Liver (tissue), 9 donors: Measurements from ENCODE around the gene SGCD. TPM values are rescaled to one million over a fixed set of nuclear protein-coding genes. Genes with fewer than 3 reads are reported as not detected.

Source experiments
- DNase-seq: peaks from one replicate; pipeline ENCODE4 v3.0.0-alpha.2; 2017; ENCODE audit warnings: low spot score
- H3K27ac ChIP-seq, 2 donors: one replicate each; pipeline ENCODE4 v1.7.0; 2013; ENCODE audit warnings: inconsistent platforms in 2 of 2, low read length in 2 of 2, control low read depth in 1 of 2, low read depth in 1 of 2, mild to moderate bottlenecking in 1 of 2
- H3K27me3 ChIP-seq, 4 donors: one replicate each; pipeline versions ENCODE4 v1.6.1 to v1.7.0; 2013; ENCODE audit warnings: low read length in 3 of 4, inconsistent platforms in 1 of 4, mild to moderate bottlenecking in 1 of 4, moderate library complexity in 1 of 4; ENCODE audit not compliant: control insufficient read depth in 4 of 4, insufficient read depth in 4 of 4
- H3K36me3 ChIP-seq, 4 donors: one replicate each; pipeline versions ENCODE4 v1.6.1 to v1.7.0; 2013; ENCODE audit warnings: low read length in 3 of 4, mild to moderate bottlenecking in 3 of 4, low read depth in 1 of 4, moderate library complexity in 1 of 4; ENCODE audit not compliant: control insufficient read depth in 4 of 4, insufficient read depth in 3 of 4
- H3K4me1 ChIP-seq, 4 donors: one replicate each; pipeline versions ENCODE4 v1.6.1 to v1.7.0; 2013; ENCODE audit warnings: low read length in 3 of 4, mild to moderate bottlenecking in 3 of 4, moderate library complexity in 1 of 4; ENCODE audit not compliant: control insufficient read depth in 4 of 4, insufficient read depth in 4 of 4
- H3K4me3 ChIP-seq, 3 donors: one replicate each; pipeline versions ENCODE4 v1.6.1 to v1.7.0; 2013; ENCODE audit warnings: low read length in 3 of 3, control low read depth in 1 of 3, low read depth in 1 of 3, mild to moderate bottlenecking in 1 of 3
- H3K9ac ChIP-seq, 2 donors: one replicate each; pipeline ENCODE4 v1.7.0; 2013; ENCODE audit warnings: low read length in 2 of 2, mild to moderate bottlenecking in 2 of 2, moderate library complexity in 2 of 2, control low read depth in 1 of 2, low read depth in 1 of 2
- H3K9me3 ChIP-seq, 4 donors: one replicate each; pipeline versions ENCODE4 v1.6.1 to v1.7.0; 2013; ENCODE audit warnings: low read length in 3 of 4; ENCODE audit not compliant: control insufficient read depth in 4 of 4
- ATF3 ChIP-seq: IDR thresholded peaks from 2 replicates; pipeline ENCODE4 v1.6.1; 2016; ENCODE audit warnings: antibody characterized with exemption
- CTCF ChIP-seq: fragments of 150-350 bp; IDR thresholded peaks from 2 replicates; pipeline ENCODE4 v1.5.1; 2017; ENCODE audit warnings: improper control_type of control experiment, low read depth, low read length; ENCODE audit not compliant: missing input control
- FOXA1 ChIP-seq: IDR thresholded peaks from 2 replicates; pipeline ENCODE4 v1.6.1; 2016; ENCODE audit warnings: antibody characterized with exemption
- GABPA ChIP-seq, 2 donors: IDR thresholded peaks in 1 of 2; conservative IDR thresholded peaks in 1 of 2; 2 replicates each; pipeline ENCODE4 v1.6.1; 2016; ENCODE audit warnings: antibody characterized with exemption in 2 of 2, mild to moderate bottlenecking in 1 of 2, moderate library complexity in 1 of 2
- HNF4G ChIP-seq: IDR thresholded peaks from 2 replicates; pipeline ENCODE4 v1.6.1; 2016; ENCODE audit warnings: antibody characterized with exemption
- JUND ChIP-seq, 2 donors: IDR thresholded peaks; 2 replicates each; pipeline ENCODE4 v1.6.1; 2016; ENCODE audit warnings: antibody characterized with exemption in 2 of 2
- MAX ChIP-seq: IDR thresholded peaks from 2 replicates; pipeline ENCODE4 v1.6.1; 2016; ENCODE audit warnings: antibody characterized with exemption
- NR2F2 ChIP-seq: IDR thresholded peaks from 2 replicates; pipeline ENCODE4 v1.6.1; 2016; ENCODE audit warnings: antibody characterized with exemption
- RXRA ChIP-seq, 2 donors: IDR thresholded peaks; 2 replicates each; pipeline ENCODE4 v1.6.1; 2017 to 2018; ENCODE audit warnings: antibody characterized with exemption in 2 of 2, mild to moderate bottlenecking in 1 of 2
- SP1 ChIP-seq: IDR thresholded peaks from 2 replicates; pipeline ENCODE4 v1.6.1; 2018; ENCODE audit warnings: antibody characterized with exemption, mild to moderate bottlenecking
- TAF1 ChIP-seq: conservative IDR thresholded peaks from 2 replicates; pipeline ENCODE4 v1.6.1; 2016; ENCODE audit warnings: antibody characterized with exemption, mild to moderate bottlenecking
- ZBTB33 ChIP-seq: IDR thresholded peaks from 2 replicates; pipeline ENCODE4 v1.6.1; 2016; ENCODE audit warnings: antibody characterized with exemption
- WGBS: extraction: QIAGEN DNeasy Blood & Tissue Kit; methylation state at CpG from one replicate; pipeline ENCODE4 v1.1.7; 2013; 5-methylcytosine and 5-hydroxymethylcytosine counted together
- polyA plus RNA-seq, 2 donors: library from polyadenylated mRNA; stranded (reverse) in 1 of 2; unstranded in 1 of 2; fragments of 200-250 nt in 1 of 2; fragments of >200 nt in 1 of 2; fragmentation: Nextera tagmentation in 1 of 2; extraction: Ambion mirVana in 1 of 2; gene quantifications; one replicate each; pipeline versions ENCODE4 v1.2.1 to v1.2.3, GENCODE V29; 2013 to 2015
- total RNA-seq, 2 donors: library from RNA; depleted of rRNA; stranded (reverse); fragments of >200 nt; gene quantifications; one replicate each; pipeline ENCODE4 v1.2.3, GENCODE V29; 2014
- donor health status: healthy.
- donor health status: healthy.
- donor health status: healthy.
- donor health status: healthy.
- donor health status: healthy.

The SGCD gene
- total and polyA plus RNA-seq, 4 donors = 0.35 to 1.7 (median 1.0) TPM

- TF ChIP-seq CTCF = no peak
- TF ChIP-seq FOXA1 = no peak
- TF ChIP-seq TAF1 = no peak
- no peak for TF ChIP-seq ZBTB33
Measured at GRCh38 chr5:156359476-156359875, 32.5 kb downstream of the SGCD start (continued).

GRCh38 chr5:156361436-156362109 is 34.6 kb downstream of the SGCD start:
- no peak overlapping the region for H3K27ac ChIP-seq
- 90% methylated on average over 3 of the region's 3 CpGs for WGBS
- H3K9me3 ChIP-seq = no peaks in the 10 kb centered on the region
- no peaks in the 10 kb centered on the region for H3K27me3 ChIP-seq
- no peaks in the 10 kb centered on the region for H3K36me3 ChIP-seq
- TF ChIP-seq MAX = no peak
- TF ChIP-seq FOXA1 = no peak
- TF ChIP-seq RXRA (IDR thresholded peaks at IDR 0.05) = no peak
- TF ChIP-seq NR2F2 = no peak
- TF ChIP-seq SP1 = no peak
- no peak for TF ChIP-seq JUND (IDR thresholded peaks at IDR 0.05)
- DNase-seq = no peak
- no peak overlapping the region for H3K9ac ChIP-seq
- H3K4me1 ChIP-seq = no peaks in the 10 kb centered on the region
- H3K4me3 ChIP-seq = no peak overlapping the region

- H3K9me3 ChIP-seq = no peaks in the 10 kb centered on the region
- DNase-seq = no peak
- H3K27me3 ChIP-seq = no peaks in the 10 kb centered on the region
- no peak overlapping the region for H3K9ac ChIP-seq
- no peak overlapping the region for H3K27ac ChIP-seq
- no peaks in the 10 kb centered on the region for H3K36me3 ChIP-seq
- 90% methylated on average over 2 of the region's 2 CpGs for WGBS
- TF ChIP-seq TAF1 = no peak
- TF ChIP-seq HNF4G = no peak
- no peak for TF ChIP-seq ATF3
- no peak for TF ChIP-seq SP1
- no peak for TF ChIP-seq CTCF
- no peak for TF ChIP-seq JUND (IDR thresholded peaks at IDR 0.05)
- TF ChIP-seq RXRA (IDR thresholded peaks at IDR 0.05) = no peak
- no peak for TF ChIP-seq GABPA (IDR thresholded peaks at IDR 0.05 in 1 of 2, conservative IDR thresholded peaks at IDR 0.05 in 1 of 2)
- H3K4me3 ChIP-seq = no peak overlapping the region
- peaks cover 0 to 9% (median 3%) of the 10 kb centered on the region in 4 donors for H3K4me1 ChIP-seq
Measured at GRCh38 chr5:156363861-156364260, 36.9 kb downstream of the SGCD start.
